ENCODE data around the gene LRRC17.
"Not testable (repeated sequence)": the region's sequence is repeated elsewhere in the genome, so short reads cannot be mapped to it uniquely, and the experiment has no call there.

DNA sequence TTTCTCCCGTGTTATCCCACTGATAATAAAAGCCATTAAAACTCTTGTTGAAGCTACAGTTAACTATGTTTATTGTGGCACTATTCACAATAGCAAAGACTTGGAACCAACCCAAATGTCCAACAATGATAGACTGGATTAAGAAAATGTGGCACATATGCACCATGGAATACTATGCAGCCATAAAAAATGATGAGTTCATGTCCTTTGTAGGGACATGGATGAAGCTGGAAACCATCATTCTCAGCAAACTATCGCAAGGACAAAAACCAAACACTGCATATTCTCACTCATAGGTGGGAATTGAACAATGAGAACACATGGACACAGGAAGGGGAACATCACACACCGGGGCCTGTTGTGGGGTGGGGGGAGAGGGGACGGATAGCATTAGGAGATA lies 64.8 kb downstream of the LRRC17 start:
- TF ChIP-seq GATA2 (CRISPR knock-in tag; IDR thresholded peaks at IDR 0.05); XRCC3 (IDR thresholded peaks at IDR 0.05); EGR1 (conservative IDR thresholded peaks at IDR 0.05); NR2C1 (IDR thresholded peaks at IDR 0.05); NR2C1 (tag; IDR thresholded peaks at IDR 0.05); PCBP2 (IDR thresholded peaks at IDR 0.05; ENCODE audit: low read depth, low read length, poor library complexity, severe bottlenecking); TAF1 (IDR thresholded peaks at IDR 0.05; ENCODE audit: control insufficient read depth, extremely low read depth, insufficient read depth, low read length, severe bottlenecking); BHLHE40 (IDR thresholded peaks at IDR 0.05; ENCODE audit: low read length); NEUROD1 (IDR thresholded peaks at IDR 0.05; ENCODE audit: borderline replicate concordance, low read depth, low read length, partially characterized antibody); TCF7 (IDR thresholded peaks at IDR 0.05; ENCODE audit: borderline replicate concordance); POLR2A (conservative IDR thresholded peaks at IDR 0.05): not testable (repeated sequence)
- TF ChIP-seq, protein P1, sequence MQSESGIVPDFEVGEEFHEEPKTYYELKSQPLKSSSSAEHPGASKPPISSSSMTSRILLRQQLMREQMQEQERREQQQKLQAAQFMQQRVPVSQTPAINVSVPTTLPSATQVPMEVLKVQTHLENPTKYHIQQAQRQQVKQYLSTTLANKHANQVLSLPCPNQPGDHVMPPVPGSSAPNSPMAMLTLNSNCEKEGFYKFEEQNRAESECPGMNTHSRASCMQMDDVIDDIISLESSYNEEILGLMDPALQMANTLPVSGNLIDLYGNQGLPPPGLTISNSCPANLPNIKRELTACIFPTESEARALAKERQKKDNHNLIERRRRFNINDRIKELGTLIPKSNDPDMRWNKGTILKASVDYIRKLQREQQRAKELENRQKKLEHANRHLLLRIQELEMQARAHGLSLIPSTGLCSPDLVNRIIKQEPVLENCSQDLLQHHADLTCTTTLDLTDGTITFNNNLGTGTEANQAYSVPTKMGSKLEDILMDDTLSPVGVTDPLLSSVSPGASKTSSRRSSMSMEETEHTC (IDR thresholded peaks at IDR 0.05): not testable (repeated sequence)
- TF ChIP-seq, protein P2, sequence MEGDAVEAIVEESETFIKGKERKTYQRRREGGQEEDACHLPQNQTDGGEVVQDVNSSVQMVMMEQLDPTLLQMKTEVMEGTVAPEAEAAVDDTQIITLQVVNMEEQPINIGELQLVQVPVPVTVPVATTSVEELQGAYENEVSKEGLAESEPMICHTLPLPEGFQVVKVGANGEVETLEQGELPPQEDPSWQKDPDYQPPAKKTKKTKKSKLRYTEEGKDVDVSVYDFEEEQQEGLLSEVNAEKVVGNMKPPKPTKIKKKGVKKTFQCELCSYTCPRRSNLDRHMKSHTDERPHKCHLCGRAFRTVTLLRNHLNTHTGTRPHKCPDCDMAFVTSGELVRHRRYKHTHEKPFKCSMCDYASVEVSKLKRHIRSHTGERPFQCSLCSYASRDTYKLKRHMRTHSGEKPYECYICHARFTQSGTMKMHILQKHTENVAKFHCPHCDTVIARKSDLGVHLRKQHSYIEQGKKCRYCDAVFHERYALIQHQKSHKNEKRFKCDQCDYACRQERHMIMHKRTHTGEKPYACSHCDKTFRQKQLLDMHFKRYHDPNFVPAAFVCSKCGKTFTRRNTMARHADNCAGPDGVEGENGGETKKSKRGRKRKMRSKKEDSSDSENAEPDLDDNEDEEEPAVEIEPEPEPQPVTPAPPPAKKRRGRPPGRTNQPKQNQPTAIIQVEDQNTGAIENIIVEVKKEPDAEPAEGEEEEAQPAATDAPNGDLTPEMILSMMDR (IDR thresholded peaks at IDR 0.05 in 2 of 3, conservative IDR thresholded peaks at IDR 0.05 in 1 of 3; ENCODE audit: insufficient read depth in 2 of 3, low read depth in 1 of 3, low read length in 3 of 3): not testable (repeated sequence)
- TF ChIP-seq, protein P3, sequence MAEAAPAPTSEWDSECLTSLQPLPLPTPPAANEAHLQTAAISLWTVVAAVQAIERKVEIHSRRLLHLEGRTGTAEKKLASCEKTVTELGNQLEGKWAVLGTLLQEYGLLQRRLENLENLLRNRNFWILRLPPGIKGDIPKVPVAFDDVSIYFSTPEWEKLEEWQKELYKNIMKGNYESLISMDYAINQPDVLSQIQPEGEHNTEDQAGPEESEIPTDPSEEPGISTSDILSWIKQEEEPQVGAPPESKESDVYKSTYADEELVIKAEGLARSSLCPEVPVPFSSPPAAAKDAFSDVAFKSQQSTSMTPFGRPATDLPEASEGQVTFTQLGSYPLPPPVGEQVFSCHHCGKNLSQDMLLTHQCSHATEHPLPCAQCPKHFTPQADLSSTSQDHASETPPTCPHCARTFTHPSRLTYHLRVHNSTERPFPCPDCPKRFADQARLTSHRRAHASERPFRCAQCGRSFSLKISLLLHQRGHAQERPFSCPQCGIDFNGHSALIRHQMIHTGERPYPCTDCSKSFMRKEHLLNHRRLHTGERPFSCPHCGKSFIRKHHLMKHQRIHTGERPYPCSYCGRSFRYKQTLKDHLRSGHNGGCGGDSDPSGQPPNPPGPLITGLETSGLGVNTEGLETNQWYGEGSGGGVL (CRISPR knock-in tag; IDR thresholded peaks at IDR 0.05): not testable (repeated sequence)
